Bronchial epithelial cell (primary cell): ENCODE measurements around the gene DCXR. TPM values are rescaled to one million over a fixed set of nuclear protein-coding genes. Genes with fewer than 3 reads are reported as not detected.

Experiments
- DNase-seq: peaks from one replicate; pipeline ENCODE4 v3.0.0-alpha.2; 2010; ENCODE audit warnings: low read depth
- FAIRE-seq: peaks from 2 replicates; lab custom pipeline; 2011; peaks lifted over from hg19 to GRCh38; lab: Jason Lieb, UNC
- H3K27me3 ChIP-seq: 2 replicates; pipeline ENCODE4 v1.5.1; 2011; ENCODE audit warnings: low read length; ENCODE audit not compliant: control insufficient read depth, insufficient read depth
- H3K36me3 ChIP-seq: 2 replicates; pipeline ENCODE4 v1.5.1; 2011; ENCODE audit warnings: low read length; ENCODE audit not compliant: control insufficient read depth, insufficient read depth
- H3K4me3 ChIP-seq: 2 replicates; pipeline ENCODE4 v1.5.1; 2011; ENCODE audit warnings: mild to moderate bottlenecking, low read depth, low read length, control low read depth
- total RNA-seq: library from RNA; depleted of rRNA; stranded (reverse); fragments of >200 nt; gene quantifications from 2 replicates; pipeline ENCODE4 v1.2.1, GENCODE V29; 2014
- TF ChIP-seq, protein P1 (sequence below): IDR thresholded peaks from 2 replicates; pipeline ENCODE4 v1.5.1; 2011; ENCODE audit warnings: mild to moderate bottlenecking, moderate library complexity, low read length, control low read depth, inconsistent platforms; ENCODE audit not compliant: insufficient read depth, severe bottlenecking

The DCXR gene
- total RNA-seq, 1 donor from 2014 or later = 87.9 TPM

DNA sequence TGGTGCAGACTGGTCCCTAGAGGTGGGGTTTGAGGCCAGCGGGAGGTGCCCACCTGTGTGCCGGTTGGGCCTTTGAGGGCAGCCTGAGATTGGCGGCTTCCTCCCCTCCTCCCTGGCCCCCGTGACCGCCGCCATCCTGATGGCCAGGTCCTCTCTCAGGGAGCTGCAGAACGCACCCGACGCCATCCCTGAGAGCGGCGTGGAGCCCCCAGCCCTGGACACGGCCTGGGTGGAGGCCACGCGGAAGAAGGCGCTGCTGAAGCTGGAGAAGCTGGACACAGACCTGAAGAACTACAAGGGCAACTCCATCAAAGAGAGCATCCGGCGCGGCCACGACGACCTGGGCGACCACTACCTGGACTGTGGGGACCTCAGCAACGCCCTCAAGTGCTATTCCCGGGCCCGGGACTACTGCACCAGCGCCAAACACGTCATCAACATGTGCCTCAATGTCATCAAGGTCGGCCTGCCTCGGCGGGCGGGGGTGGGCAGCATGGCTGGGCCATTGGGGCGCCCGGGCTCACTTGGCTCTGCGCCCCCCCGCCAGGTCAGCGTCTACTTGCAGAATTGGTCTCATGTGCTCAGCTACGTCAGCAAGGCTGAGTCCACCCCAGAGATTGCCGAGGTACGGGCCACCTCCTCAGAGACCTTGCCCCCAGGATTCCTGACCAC, 17.0 kb upstream of the DCXR start:
- Histone ChIP-seq H3K27me3 (no peaks in the 10 kb centered on the region), H3K36me3 (peaks cover 38% of the 10 kb centered on the region), H3K4me3 (no peak overlapping the region)
- TF ChIP-seq, protein P1, sequence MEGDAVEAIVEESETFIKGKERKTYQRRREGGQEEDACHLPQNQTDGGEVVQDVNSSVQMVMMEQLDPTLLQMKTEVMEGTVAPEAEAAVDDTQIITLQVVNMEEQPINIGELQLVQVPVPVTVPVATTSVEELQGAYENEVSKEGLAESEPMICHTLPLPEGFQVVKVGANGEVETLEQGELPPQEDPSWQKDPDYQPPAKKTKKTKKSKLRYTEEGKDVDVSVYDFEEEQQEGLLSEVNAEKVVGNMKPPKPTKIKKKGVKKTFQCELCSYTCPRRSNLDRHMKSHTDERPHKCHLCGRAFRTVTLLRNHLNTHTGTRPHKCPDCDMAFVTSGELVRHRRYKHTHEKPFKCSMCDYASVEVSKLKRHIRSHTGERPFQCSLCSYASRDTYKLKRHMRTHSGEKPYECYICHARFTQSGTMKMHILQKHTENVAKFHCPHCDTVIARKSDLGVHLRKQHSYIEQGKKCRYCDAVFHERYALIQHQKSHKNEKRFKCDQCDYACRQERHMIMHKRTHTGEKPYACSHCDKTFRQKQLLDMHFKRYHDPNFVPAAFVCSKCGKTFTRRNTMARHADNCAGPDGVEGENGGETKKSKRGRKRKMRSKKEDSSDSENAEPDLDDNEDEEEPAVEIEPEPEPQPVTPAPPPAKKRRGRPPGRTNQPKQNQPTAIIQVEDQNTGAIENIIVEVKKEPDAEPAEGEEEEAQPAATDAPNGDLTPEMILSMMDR = no peak
- DNase-seq = no peak
- FAIRE-seq = no peak

DNA sequence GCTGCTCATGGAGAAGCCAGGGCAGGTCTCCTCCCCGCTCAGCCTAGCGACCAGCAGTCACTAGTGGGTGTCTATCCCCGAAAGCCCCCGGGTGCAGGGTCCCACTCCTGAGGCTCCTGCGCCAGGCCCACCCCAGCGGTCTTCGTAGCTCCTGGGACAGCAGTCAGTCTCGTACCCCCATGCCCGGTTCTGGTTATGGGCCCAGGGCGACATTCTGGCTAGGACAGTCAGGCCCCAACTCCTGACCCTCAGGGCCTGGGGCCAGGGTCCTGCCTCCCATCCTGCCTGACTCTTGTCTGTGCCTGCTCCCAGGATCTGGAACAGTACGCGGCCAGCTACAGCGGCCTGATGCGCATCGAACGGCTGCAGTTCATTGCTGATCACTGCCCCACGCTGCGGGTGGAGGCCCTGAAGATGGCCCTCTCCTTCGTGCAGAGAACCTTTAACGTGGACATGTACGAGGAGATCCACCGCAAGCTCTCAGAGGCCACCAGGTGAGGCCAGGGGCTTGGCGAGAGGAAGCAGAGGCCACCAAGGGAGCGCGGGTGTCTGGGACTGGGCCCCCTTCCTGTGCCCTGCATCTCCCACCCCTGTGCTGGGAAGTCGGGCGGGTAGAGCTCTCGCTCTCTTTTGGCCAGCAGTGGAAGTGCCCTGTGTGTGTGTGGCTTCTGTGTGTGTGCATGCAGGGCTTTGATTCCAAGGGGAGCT, 16.2 kb upstream of the DCXR start:
- no peak for FAIRE-seq
- DNase-seq = no peak
- Histone ChIP-seq H3K27me3 (no peaks in the 10 kb centered on the region), H3K4me3 (no peak overlapping the region), H3K36me3 (peaks cover 36% of the 10 kb centered on the region)
- TF ChIP-seq, protein P1 = no peak

DNA sequence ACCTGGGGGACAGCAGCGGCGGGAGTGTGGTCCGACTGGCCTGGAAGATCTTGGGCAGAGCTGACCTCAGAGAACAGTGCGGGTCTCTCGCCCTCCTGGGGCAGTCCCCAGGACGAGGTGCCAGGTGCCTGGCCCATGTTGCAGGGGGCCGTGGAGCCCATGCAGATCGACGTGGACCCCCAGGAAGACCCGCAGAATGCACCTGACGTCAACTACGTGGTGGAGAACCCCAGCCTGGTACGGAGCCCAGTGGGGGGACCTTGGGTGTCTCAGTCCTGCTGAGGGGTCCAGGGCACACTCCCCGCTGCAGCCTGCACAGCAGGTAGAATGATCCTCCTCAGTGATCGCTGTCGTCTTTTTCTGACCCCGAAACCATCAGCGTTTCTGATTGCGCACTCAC, 15.6 kb upstream of the DCXR start:
- FAIRE-seq = no peak
- Histone ChIP-seq H3K4me3 (no peak overlapping the region), H3K36me3 (peaks cover 37% of the 10 kb centered on the region)

DNA sequence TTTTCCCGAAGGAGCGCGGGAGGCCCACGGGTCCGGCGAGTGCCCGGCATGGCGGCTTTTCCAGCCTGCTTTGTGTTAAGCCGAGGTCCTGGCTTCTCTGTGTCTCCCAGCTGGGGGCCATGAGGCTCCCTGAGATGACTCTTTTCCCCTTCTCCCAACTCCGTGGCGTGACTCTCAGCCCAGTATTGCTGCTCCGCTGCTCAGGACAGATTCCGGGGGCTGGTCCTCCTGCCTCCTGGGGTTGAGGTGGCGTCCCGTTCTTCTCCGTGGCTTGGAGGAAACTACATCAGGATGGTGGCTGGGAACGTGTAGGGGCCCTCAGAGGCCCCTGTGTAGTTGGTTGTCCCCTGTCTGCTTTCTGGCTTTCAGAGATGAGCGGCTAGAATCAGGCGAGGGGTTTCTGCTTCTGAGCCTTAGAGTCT, 15.2 kb upstream of the DCXR start:
- Histone ChIP-seq H3K27me3 (no peaks in the 10 kb centered on the region), H3K36me3 (peaks cover 41% of the 10 kb centered on the region), H3K4me3 (peak overlapping the region; percentile 89)
- DNase-seq (no peak), FAIRE-seq (no peak)
- TF ChIP-seq, protein P1 = no peak

More for the DNA sequence above, 15.6 kb upstream of the DCXR start:
- no peaks in the 10 kb centered on the region for H3K27me3 ChIP-seq
- no peak for DNase-seq
- TF ChIP-seq, protein P1 = no peak

DNA sequence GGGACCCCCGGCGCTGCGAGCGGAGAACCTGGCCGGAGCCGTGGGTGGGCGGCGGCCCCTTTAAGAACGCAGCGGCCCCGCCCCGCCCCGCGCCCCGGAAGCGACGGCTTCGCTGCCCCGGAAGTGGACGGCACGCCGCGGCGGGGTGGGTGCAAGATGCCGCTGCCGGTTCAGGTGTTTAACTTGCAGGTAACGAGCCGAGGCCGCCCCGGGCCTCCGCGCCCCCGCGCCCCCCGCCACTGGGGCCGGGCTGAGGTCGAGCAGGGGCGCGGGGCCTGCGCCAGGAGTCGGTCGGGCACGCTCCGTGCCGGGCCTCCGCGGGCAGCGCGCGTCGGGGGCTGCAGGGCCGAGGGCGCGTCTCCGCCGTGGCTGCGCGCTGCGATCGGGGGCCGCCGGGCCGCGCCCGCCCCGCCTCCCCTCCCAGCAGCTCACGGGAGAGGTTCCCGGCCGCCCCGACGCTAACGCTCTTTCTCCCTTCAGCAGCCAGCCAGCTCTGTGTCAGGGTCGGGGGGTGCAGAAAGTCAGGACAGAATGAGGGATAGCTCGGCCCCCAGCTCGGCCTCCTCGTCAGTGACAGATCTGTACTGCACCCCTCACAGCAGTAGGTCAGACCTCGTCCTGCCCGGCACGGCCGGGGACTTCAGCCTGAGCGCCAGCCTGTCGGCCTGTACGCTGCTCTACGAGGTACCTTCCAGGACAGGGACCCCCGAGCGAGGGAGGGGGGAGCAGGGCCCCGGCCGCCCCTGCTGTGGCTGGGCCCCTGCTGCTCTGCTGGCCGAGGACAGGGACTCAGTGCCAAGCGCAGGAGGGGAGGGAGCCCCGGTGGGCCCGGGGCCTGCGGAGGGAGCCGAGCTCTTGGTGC, 14.5 kb upstream of the DCXR start, which contains the start of the genes GPS1 and RFNG:
Gene GPS1 (plus strand): TSS at position 123 of the 862 bp plus-strand sequence. CDS start 34 bp downstream, at position 157.
Gene RFNG (minus strand): TSS at position 36 of the 862 bp plus-strand sequence. CDS start 45 bp downstream, outside the sequence.
- FAIRE-seq = no peak
- peak; percentile 30 for DNase-seq
- Histone ChIP-seq H3K4me3 (peak within 1 kb of the TSS; percentile 89), H3K27me3 (no peaks in the 10 kb centered on the region), H3K36me3 (peaks cover 39% of the 10 kb centered on the region)
- TF ChIP-seq, protein P1 = no peak
